SH-SY5Y (cell line): ENCODE measurements around the gene ZNF180.

Experiments used
- GATA2 ChIP-seq: IDR thresholded peaks from 2 replicates; pipeline ENCODE4 v1.6.1; 2011; ENCODE audit warnings: mild to moderate bottlenecking, low read depth, low read length
- GATA3 ChIP-seq: IDR thresholded peaks from 2 replicates; pipeline ENCODE4 v1.6.1; 2011; ENCODE audit warnings: low read depth, mild to moderate bottlenecking, low read length, moderate library complexity

- no peak for TF ChIP-seq GATA2
- TF ChIP-seq GATA3 = no peak
Measured at GRCh38 chr19:44525721-44526430, 25.6 kb upstream of the ZNF180 start.
